ENCODE results near the gene GPR160. TPM values are rescaled to one million over a fixed set of nuclear protein-coding genes. Genes with fewer than 3 reads are reported as not detected.

Gene GPR160
- total RNA-seq, 1 donor from 2014 or later, result 22.3 TPM

- H3K27me3 ChIP-seq, result no peaks in the 10 kb centered on the region
These were observed 39.0 kb downstream of the GPR160 start for GRCh38 chr3:170076715-170077238.

GRCh38 chr3:170077361-170077760, 39.6 kb downstream of the GPR160 start:
- H3K9me3 ChIP-seq, result no peaks in the 10 kb centered on the region
- TF ChIP-seq CTCF (IDR thresholded peaks at IDR 0.05), result no peak
- intact Hi-C loops (cut with DNase I), result no loop called here
- H3K27ac ChIP-seq, result no peak overlapping the region
- no peaks in the 10 kb centered on the region for H3K4me1 ChIP-seq
- ATAC-seq, result no peak
- H3K27me3 ChIP-seq, result no peaks in the 10 kb centered on the region
- no peaks in the 10 kb centered on the region for H3K36me3 ChIP-seq
- no peak for DNase-seq
- no peak overlapping the region for H3K4me3 ChIP-seq

More at GRCh38 chr3:170076715-170077238, 39.0 kb downstream of the GPR160 start:
- ATAC-seq, result no peak
- Histone ChIP-seq H3K4me3 (no peak overlapping the region), H3K4me1 (no peaks in the 10 kb centered on the region), H3K9me3 (no peaks in the 10 kb centered on the region), H3K27ac (no peak overlapping the region), H3K36me3 (no peaks in the 10 kb centered on the region)
- TF ChIP-seq CTCF (IDR thresholded peaks at IDR 0.05), result no peak
- DNase-seq, result no peak
- intact Hi-C loops (cut with DNase I), result no loop called here

- no peaks in the 10 kb centered on the region for H3K9me3 ChIP-seq
- ATAC-seq (no peak), DNase-seq (no peak)
- intact Hi-C loops (cut with DNase I), result no loop called here
- no peak overlapping the region for H3K27ac ChIP-seq
- H3K4me1 ChIP-seq, result no peaks in the 10 kb centered on the region
- H3K36me3 ChIP-seq, result peaks cover 6% of the 10 kb centered on the region
- H3K4me3 ChIP-seq, result no peak overlapping the region
- no peaks in the 10 kb centered on the region for H3K27me3 ChIP-seq
- no peak for TF ChIP-seq CTCF (IDR thresholded peaks at IDR 0.05)
These were observed 41.0 kb downstream of the GPR160 start for GRCh38 chr3:170078620-170079281.

GRCh38 chr3:170079536-170080165, 41.9 kb downstream of the GPR160 start:
- H3K27me3 ChIP-seq, result no peaks in the 10 kb centered on the region
- no peak overlapping the region for H3K27ac ChIP-seq
- peaks cover 15% of the 10 kb centered on the region for H3K36me3 ChIP-seq
- no peaks in the 10 kb centered on the region for H3K4me1 ChIP-seq
- no peak for ATAC-seq
- TF ChIP-seq CTCF (IDR thresholded peaks at IDR 0.05), result no peak
- intact Hi-C loops (cut with DNase I), result no loop called here
- no peak overlapping the region for H3K4me3 ChIP-seq
- no peaks in the 10 kb centered on the region for H3K9me3 ChIP-seq
- DNase-seq, result no peak

- Histone ChIP-seq H3K27ac (no peak overlapping the region), H3K9me3 (no peaks in the 10 kb centered on the region), H3K27me3 (no peaks in the 10 kb centered on the region), H3K4me1 (no peaks in the 10 kb centered on the region), H3K36me3 (peaks cover 24% of the 10 kb centered on the region), H3K4me3 (no peak overlapping the region)
- DNase-seq, result no peak
- intact Hi-C loops (cut with DNase I), result no loop called here
- no peak for ATAC-seq
- TF ChIP-seq CTCF (IDR thresholded peaks at IDR 0.05), result no peak
These were observed 42.8 kb downstream of the GPR160 start for GRCh38 chr3:170080605-170081004.
